Measurements from ENCODE around the gene TEX11. TPM values are rescaled to one million over a fixed set of nuclear protein-coding genes. Genes with fewer than 3 reads are reported as not detected.
"Not testable (repeated sequence)": the region's sequence is repeated elsewhere in the genome, so short reads cannot be mapped to it uniquely, and the experiment has no call there.

TEX11 gene
- total and polyA plus RNA-seq, 9 of the 15 experiments (the other 6 are each of a cell fraction or from before 2014, with no cell fraction given) = 0.27 to 1.1 (median 0.45) TPM

GRCh38 chrX:70878902-70879301, 29.6 kb downstream of the TEX11 start (continued):
- no peak for TF ChIP-seq ZNF124 (CRISPR knock-in tag; IDR thresholded peaks at IDR 0.05)
- TF ChIP-seq MEF2D (tag; conservative IDR thresholded peaks at IDR 0.05; ENCODE audit: low read depth) = no peak
- no peak for TF ChIP-seq TBL1XR1 (IDR thresholded peaks at IDR 0.05; ENCODE audit: low read length in 2 of 2)

GRCh38 chrX:70852294-70852693, 56.2 kb downstream of the TEX11 start:
- FAIRE-seq = no peak
- ChIA-PET CTCF (ENCODE audit: low intra/inter-chr PET ratio) (no interaction called here), POLR2A (interaction anchor here (0.6 kb wide), 1 partner anchor 26 kb away, joined by 4 read pairs; no protein-coding TSS in a partner anchor)
- Histone ChIP-seq H4K20me1 (replicated peaks; ENCODE audit: control insufficient read depth, insufficient read depth, low read length) (no peaks in the 10 kb centered on the region), H3K36me3 (ENCODE audit: control insufficient read depth, insufficient read depth, low read length) (no peaks in the 10 kb centered on the region), H3K9me3 (replicated peaks; ENCODE audit: control insufficient read depth, insufficient read depth, low read depth, low read length) (no peaks in the 10 kb centered on the region), H3K4me3 (no peak overlapping the region), H3K79me2 (ENCODE audit: control insufficient read depth, insufficient read depth, low read length) (no peaks in the 10 kb centered on the region), H2AFZ (ENCODE audit: low read depth, low read length) (no peak overlapping the region), H3K27me3 (ENCODE audit: control insufficient read depth in 2 of 2, insufficient read depth in 2 of 2, low read length in 2 of 2) (no peaks in the 10 kb centered on the region), H3K27ac (ENCODE audit: extremely low read depth, low read depth, low read length) (no peak overlapping the region), H3K4me1 (replicated peaks in 1 of 2; ENCODE audit: control insufficient read depth in 2 of 2, insufficient read depth in 2 of 2, low read length in 2 of 2) (no peaks in the 10 kb centered on the region), H3K9me1 (ENCODE audit: control insufficient read depth, insufficient read depth, low read length) (no peaks in the 10 kb centered on the region), H3K9ac (ENCODE audit: insufficient read depth in 1 of 2, low read depth in 2 of 2, low read length in 2 of 2) (no peak overlapping the region), H3K4me2 (ENCODE audit: insufficient read depth, low read length) (no peak overlapping the region)
- BruUV-seq (replicated peaks) = no TSS peak
- no peak for ATAC-seq
- 7% methylated on average over 3 of the region's 3 CpGs for WGBS (ENCODE audit: insufficient coverage, low coverage, missing lambda C conversion rate)
- in situ Hi-C loops (cut with MboI) (no loop called here), intact Hi-C loops (cut with micrococcal nuclease) (no loop called here)
- no peak for DNase-seq (ENCODE audit: extremely low read depth in 1 of 4, low spot score in 3 of 4)
- TF ChIP-seq CEBPB (tag; IDR thresholded peaks at IDR 0.05) = peak; percentile 54
- no peak for TF ChIP-seq ZNF778 (CRISPR knock-in tag; IDR thresholded peaks at IDR 0.05)
- no peak for TF ChIP-seq FOXM1 (IDR thresholded peaks at IDR 0.05; ENCODE audit: low read depth)
- no peak for TF ChIP-seq FOXM1 (CRISPR knock-in tag; IDR thresholded peaks at IDR 0.05; ENCODE audit: low read depth)
- TF ChIP-seq ZNF175 (CRISPR knock-in tag; IDR thresholded peaks at IDR 0.05; ENCODE audit: low read depth) = no peak

GRCh38 chrX:70844081-70844480, 64.4 kb downstream of the TEX11 start:
- H3K27ac ChIP-seq (ENCODE audit: extremely low read depth, low read depth, low read length); H3K36me3 ChIP-seq (ENCODE audit: control insufficient read depth, insufficient read depth, low read length); H3K9ac ChIP-seq (ENCODE audit: insufficient read depth in 1 of 2, low read depth in 2 of 2, low read length in 2 of 2); H3K4me3 ChIP-seq; H3K4me1 ChIP-seq (replicated peaks in 1 of 2; ENCODE audit: control insufficient read depth in 2 of 2, insufficient read depth in 2 of 2, low read length in 2 of 2); H3K4me2 ChIP-seq (ENCODE audit: insufficient read depth, low read length); H3K79me2 ChIP-seq (ENCODE audit: control insufficient read depth, insufficient read depth, low read length); FAIRE-seq; H3K27me3 ChIP-seq (ENCODE audit: control insufficient read depth in 2 of 2, insufficient read depth in 2 of 2, low read length in 2 of 2); in situ Hi-C loops (cut with MboI); intact Hi-C loops (cut with micrococcal nuclease); H3K9me1 ChIP-seq (ENCODE audit: control insufficient read depth, insufficient read depth, low read length); ATAC-seq; POLR2A ChIA-PET; DNase-seq (ENCODE audit: extremely low read depth in 1 of 4, low spot score in 3 of 4); H3K9me3 ChIP-seq (replicated peaks; ENCODE audit: control insufficient read depth, insufficient read depth, low read depth, low read length); CTCF ChIA-PET (ENCODE audit: low intra/inter-chr PET ratio); H4K20me1 ChIP-seq (replicated peaks; ENCODE audit: control insufficient read depth, insufficient read depth, low read length); BruUV-seq (replicated peaks); H2AFZ ChIP-seq (ENCODE audit: low read depth, low read length): not testable (repeated sequence)
- 16% methylated on average over 5 of the region's 6 CpGs for WGBS (ENCODE audit: insufficient coverage, low coverage, missing lambda C conversion rate)

GRCh38 chrX:70843620-70844019, 64.9 kb downstream of the TEX11 start:
- 0% methylated on average over 1 of the region's 1 CpG for WGBS (ENCODE audit: insufficient coverage, low coverage, missing lambda C conversion rate)
- H3K9ac ChIP-seq (ENCODE audit: insufficient read depth in 1 of 2, low read depth in 2 of 2, low read length in 2 of 2); H2AFZ ChIP-seq (ENCODE audit: low read depth, low read length); H4K20me1 ChIP-seq (replicated peaks; ENCODE audit: control insufficient read depth, insufficient read depth, low read length); H3K27ac ChIP-seq (ENCODE audit: extremely low read depth, low read depth, low read length); intact Hi-C loops (cut with micrococcal nuclease); ATAC-seq; BruUV-seq (replicated peaks); H3K36me3 ChIP-seq (ENCODE audit: control insufficient read depth, insufficient read depth, low read length); H3K27me3 ChIP-seq (ENCODE audit: control insufficient read depth in 2 of 2, insufficient read depth in 2 of 2, low read length in 2 of 2); H3K9me3 ChIP-seq (replicated peaks; ENCODE audit: control insufficient read depth, insufficient read depth, low read depth, low read length); in situ Hi-C loops (cut with MboI); H3K79me2 ChIP-seq (ENCODE audit: control insufficient read depth, insufficient read depth, low read length); H3K4me1 ChIP-seq (replicated peaks in 1 of 2; ENCODE audit: control insufficient read depth in 2 of 2, insufficient read depth in 2 of 2, low read length in 2 of 2); DNase-seq (ENCODE audit: extremely low read depth in 1 of 4, low spot score in 3 of 4); H3K4me3 ChIP-seq; FAIRE-seq; H3K4me2 ChIP-seq (ENCODE audit: insufficient read depth, low read length); CTCF ChIA-PET (ENCODE audit: low intra/inter-chr PET ratio); POLR2A ChIA-PET; H3K9me1 ChIP-seq (ENCODE audit: control insufficient read depth, insufficient read depth, low read length): not testable (repeated sequence)

All from K562 (cell line).